Inflammatory macrophage treated with lipopolysaccharide for 4 hours (primary cell): ENCODE data around the gene RIPOR1.

Source experiments
- DNase-seq: peaks from one replicate; pipeline ENCODE4 v3.0.0-alpha.2; 2020

Gene RIPOR1

DNA sequence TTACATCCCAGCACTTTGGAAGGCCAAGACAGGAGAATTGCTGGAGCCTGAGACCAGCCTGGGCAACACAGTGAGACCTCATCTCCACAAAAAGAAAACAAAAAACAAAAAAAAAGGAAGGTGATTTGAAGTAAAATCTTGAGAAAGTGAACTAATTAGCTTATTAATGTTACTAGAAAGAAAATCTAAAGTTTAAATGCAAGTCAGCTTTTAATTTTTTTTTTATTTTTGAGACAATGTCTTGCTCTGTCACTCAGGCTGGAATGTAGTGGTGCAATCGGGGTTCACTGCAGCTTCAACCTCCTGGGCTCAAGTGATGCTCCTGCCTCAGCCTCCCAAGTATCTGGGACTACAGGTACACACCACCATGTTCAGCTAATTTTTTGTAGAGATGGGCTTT, 30.2 kb downstream of the RIPOR1 start:
- no peak for DNase-seq

- no peak for DNase-seq
These were observed 32.3 kb downstream of the RIPOR1 start for GRCh38 chr16:67560827-67561342.

- DNase-seq, result no peak
These were observed 32.8 kb downstream of the RIPOR1 start for GRCh38 chr16:67561501-67561823.

DNA sequence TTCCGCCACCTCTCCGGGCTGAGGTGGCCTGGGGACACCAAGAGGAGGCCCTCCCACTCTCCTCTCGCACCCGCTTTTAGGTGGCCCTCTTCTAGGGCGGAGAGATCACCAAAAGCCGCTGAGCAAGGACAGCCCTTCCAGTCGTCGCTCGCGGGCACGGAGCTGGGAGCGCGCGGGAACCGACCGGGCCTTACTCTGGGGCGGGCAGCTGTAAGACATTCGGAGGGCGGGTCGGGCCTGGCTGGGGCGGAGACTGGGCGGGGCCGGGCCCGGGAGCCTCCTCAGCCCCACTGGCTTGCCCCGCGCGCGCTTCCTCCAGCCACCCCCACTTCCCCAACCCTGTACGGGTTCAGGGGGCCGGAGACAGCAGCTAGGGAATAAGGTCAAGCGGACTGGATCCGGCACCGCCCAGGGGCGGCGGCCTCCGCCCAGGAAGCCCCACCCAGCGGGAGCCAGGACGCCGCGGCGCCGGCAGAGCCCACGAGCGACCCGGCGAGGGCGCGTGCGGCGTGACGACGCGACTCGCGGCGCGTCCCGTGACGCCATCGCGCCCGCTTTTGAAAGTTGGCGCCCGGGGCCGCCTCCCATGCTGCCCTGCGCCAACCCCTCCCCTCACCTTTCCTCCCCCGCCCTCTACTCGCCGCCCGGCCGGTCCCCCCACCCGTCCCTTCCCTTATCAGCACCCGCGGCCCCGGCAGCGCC, 33.3 kb downstream of the RIPOR1 start:
- peak; percentile 99 for DNase-seq

DNA sequence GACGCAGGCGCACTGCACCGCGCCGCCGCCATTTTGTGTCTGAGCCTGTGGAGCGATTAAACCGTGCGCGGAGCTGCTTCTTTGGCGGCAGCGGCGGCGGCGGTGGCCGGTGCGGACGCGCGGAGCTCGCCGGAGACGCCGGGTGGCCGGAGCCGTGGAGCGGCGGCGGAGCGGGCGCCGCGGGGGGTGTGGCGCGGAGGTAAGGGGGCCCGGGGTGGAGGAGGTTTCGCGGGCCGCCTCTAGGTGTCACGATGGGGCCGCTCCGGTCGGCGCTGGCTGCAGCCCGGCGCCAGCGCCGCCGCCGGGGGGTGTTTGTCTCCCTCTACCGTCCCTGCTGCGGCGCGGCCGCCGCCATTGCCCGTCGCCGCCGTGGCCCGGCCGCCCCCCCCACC, 33.9 kb downstream of the RIPOR1 start, which contains the start of gene CTCF:
Gene CTCF, plus strand, starts transcription at position 1 of the 392 bp plus-strand sequence. CDS start 48,307 bp downstream, outside the sequence.
- peak; percentile 88 for DNase-seq

DNA sequence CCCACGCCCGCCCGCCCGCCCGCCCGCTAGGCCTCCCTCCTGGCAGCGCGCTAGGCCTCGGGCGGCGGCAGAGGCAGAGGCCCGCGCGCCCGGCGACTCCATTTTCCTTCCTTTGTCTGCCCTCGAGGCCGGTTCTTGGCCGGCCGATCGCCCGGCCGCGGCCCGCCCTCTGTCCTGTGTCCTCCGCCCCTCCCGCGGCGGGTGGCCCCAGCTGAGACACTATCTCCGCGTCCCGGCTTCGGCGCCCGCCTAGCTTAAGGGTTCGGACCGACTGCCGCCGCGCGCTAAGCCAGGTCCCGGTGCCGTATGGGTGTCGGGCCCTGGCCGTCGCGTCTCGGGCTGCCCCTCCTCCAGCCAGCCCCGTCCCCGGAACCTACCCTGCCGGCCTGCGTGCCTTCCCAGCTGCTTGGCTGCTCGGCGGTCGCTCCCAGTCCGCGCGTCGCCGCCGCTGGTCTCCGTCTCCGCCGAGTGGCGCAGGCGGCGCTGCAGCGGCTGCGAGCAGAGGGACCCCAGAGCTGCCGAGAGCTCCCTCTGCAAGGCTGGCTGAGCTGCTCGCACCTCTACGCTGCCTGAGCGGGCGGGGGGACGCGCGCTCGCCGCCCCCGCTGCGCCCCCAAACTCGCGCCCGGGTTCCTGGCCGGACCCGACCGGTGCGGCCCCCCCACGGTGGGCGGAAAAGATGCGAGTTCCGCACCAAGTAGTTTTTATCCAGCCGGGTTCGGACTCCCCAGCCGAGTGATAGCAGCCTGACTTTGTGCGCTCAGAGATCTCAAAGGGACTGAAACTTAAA, 34.5 kb downstream of the RIPOR1 start:
- DNase-seq, result peak; percentile 55

- DNase-seq, result peak; percentile 66
These were observed 35.3 kb downstream of the RIPOR1 start for GRCh38 chr16:67563708-67564468.

GRCh38 chr16:67565470-67566100, 37.0 kb downstream of the RIPOR1 start:
- DNase-seq, result no peak

DNA sequence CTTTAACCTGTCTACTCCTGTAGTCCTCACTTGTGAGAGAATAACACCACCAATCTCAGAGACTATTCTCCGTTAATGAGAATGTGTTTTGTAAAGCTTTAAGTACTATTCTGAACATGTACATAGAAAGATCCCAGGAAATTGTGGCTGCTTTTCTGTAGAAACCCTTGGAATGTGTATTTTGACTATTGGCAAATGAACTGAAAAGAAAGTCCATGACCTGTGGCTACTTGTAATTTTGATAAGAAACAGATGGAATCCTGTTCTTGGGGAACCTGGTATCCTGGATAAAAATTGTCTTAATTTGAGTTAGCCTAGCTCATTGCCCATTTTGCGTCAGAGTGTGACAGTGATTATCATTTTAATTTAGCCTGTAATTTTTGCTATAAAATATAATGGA, 42.8 kb downstream of the RIPOR1 start:
- DNase-seq, result no peak

DNA sequence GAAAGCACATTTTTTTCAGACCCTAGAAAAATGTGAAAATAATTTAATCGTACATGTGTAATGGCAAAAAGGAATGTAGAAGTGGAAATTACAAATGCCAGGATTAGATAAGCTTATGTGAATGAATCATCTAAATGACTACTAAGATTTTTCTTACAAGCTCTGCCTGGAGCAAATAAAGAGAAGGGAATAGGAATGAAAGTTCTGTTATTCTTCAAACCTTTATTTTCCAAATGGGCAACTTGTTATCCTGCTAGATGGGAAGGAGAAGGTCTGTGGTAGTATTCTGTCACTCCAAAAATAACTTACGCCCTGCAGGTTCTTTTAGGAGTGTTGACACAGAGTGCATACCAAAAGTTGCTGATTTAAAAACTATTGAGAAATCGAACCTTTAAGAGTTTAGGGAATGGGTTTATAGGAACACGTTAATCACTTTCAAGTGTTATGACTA, 43.4 kb downstream of the RIPOR1 start:
- no peak for DNase-seq

- DNase-seq, result no peak
These were observed 51.1 kb downstream of the RIPOR1 start for GRCh38 chr16:67579686-67580085.

DNA sequence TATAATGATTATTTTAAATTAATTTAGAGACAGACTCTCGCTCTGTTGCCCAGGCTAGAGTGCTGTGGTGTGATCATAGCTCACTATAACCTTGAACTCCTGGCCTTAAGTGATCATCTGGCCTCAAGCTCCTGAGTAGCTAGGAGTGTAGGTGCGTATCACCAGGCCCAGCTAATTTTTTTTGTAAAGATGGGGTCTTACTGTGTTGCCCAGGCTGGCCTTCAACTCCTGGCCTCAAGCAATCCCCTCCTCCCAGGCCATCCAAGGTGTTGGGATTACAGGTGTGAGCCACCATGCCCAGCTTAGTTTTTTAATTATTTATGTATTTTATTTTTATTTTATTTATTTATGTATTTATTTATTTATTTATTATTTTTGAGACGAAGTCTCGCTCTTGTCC, 51.6 kb downstream of the RIPOR1 start:
- DNase-seq, result no peak

- DNase-seq, result no peak
These were observed 64.7 kb downstream of the RIPOR1 start for GRCh38 chr16:67593288-67593687.

- DNase-seq, result no peak
These were observed 65.1 kb downstream of the RIPOR1 start for GRCh38 chr16:67593701-67594100.

- DNase-seq, result no peak
These were observed 65.8 kb downstream of the RIPOR1 start for GRCh38 chr16:67594256-67594915.

DNA sequence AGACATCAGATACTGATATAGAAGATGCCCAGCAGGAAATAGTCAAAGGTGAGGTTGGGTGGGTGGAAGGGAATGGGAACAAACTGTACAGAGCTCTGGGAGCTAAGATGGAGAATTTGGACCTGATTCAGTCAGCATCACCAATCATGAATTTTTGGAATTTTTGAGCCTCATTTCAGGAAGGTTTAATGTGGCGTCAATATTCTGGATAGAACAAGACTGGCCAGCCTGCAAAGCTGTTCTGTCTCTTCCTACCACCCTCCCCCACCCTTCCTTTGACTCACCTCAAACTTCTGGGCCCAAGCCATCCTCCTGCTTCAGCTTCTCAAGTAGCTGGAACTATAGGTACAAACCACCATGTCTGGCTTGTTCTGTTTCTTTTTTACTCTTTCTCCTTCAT, 66.3 kb downstream of the RIPOR1 start:
- DNase-seq, result no peak
